Keratinocyte (primary cell): ENCODE data around the gene EEF2. TPM values are rescaled to one million over a fixed set of nuclear protein-coding genes. Genes with fewer than 3 reads are reported as not detected.

Source experiments
- DNase-seq: peaks from one replicate; pipeline ENCODE4 v3.0.0-alpha.2; 2011; ENCODE audit warnings: low read depth, missing footprints, low spot score
- FAIRE-seq: peaks from 2 replicates; lab custom pipeline; 2011; peaks lifted over from hg19 to GRCh38; lab: Jason Lieb, UNC
- H2AFZ ChIP-seq: 2 replicates; pipeline ENCODE4 v1.6.0; 2012; ENCODE audit warnings: low read length, control low read depth, inconsistent platforms; ENCODE audit not compliant: control insufficient read depth
- H3K27ac ChIP-seq: 2 replicates; pipeline ENCODE4 v1.5.1; 2011; ENCODE audit warnings: low read length; ENCODE audit not compliant: control insufficient read depth, insufficient read depth
- H3K27me3 ChIP-seq: 3 replicates; pipeline ENCODE4 v1.6.0; 2011; ENCODE audit warnings: low read length; ENCODE audit not compliant: control insufficient read depth, insufficient read depth; ENCODE audit errors: extremely low read depth
- H3K36me3 ChIP-seq, 2 experiments: 2 replicates in 1 of 2; 3 replicates in 1 of 2; pipeline ENCODE4 v1.5.1; 2011; ENCODE audit warnings: low read length in 2 of 2, mild to moderate bottlenecking in 1 of 2; ENCODE audit not compliant: control insufficient read depth in 2 of 2, insufficient read depth in 2 of 2; ENCODE audit errors: extremely low read depth in 1 of 2
- H3K4me1 ChIP-seq: 3 replicates; pipeline ENCODE4 v1.5.1; 2011; ENCODE audit warnings: low read length; ENCODE audit not compliant: control insufficient read depth, insufficient read depth; ENCODE audit errors: extremely low read depth
- H3K4me2 ChIP-seq: 3 replicates; pipeline ENCODE4 v1.6.0; 2011; ENCODE audit warnings: low read depth, low read length; ENCODE audit not compliant: control insufficient read depth, insufficient read depth; ENCODE audit errors: extremely low read depth
- H3K4me3 ChIP-seq, 3 experiments: fragments of 200-600 bp in 1 of 3; sonication (generic) in 1 of 3; 2 replicates in 2 of 3; 3 replicates in 1 of 3; pipeline ENCODE4 v1.5.1; 2011 to 2016; ENCODE audit warnings: low read length in 3 of 3, mild to moderate bottlenecking in 3 of 3, control low read depth in 2 of 3, inconsistent platforms in 1 of 3, low read depth in 1 of 3, mixed read lengths in 1 of 3, mixed run types in 1 of 3, moderate library complexity in 1 of 3; ENCODE audit not compliant: control insufficient read depth in 2 of 3, insufficient read depth in 2 of 3; ENCODE audit errors: extremely low read depth in 1 of 3
- H3K79me2 ChIP-seq: 2 replicates; pipeline ENCODE4 v1.6.0; 2012; ENCODE audit warnings: low read length; ENCODE audit not compliant: control insufficient read depth, insufficient read depth
- H3K9ac ChIP-seq: 3 replicates; pipeline ENCODE4 v1.6.0; 2011; ENCODE audit warnings: low read length; ENCODE audit not compliant: control insufficient read depth, insufficient read depth; ENCODE audit errors: extremely low read depth
- H3K9me1 ChIP-seq: 3 replicates; pipeline ENCODE4 v1.6.0; 2011; ENCODE audit warnings: low read length; ENCODE audit not compliant: control insufficient read depth, insufficient read depth; ENCODE audit errors: extremely low read depth
- H3K9me3 ChIP-seq: 2 replicates; pipeline ENCODE4 v1.5.1; 2012; ENCODE audit warnings: low read depth, low read length; ENCODE audit not compliant: control insufficient read depth
- H4K20me1 ChIP-seq: 3 replicates; pipeline ENCODE4 v1.6.0; 2011; ENCODE audit warnings: low read length; ENCODE audit not compliant: control insufficient read depth, insufficient read depth; ENCODE audit errors: extremely low read depth
- EZH2 ChIP-seq: IDR thresholded peaks from one replicate; pipeline ENCODE4 v1.6.1; 2012; ENCODE audit warnings: inconsistent platforms, mild to moderate bottlenecking, low read length, moderate library complexity
- dilution Hi-C: fragments of 300-500 bp; cut with MboI; formaldehyde crosslinking; loops from one replicate; pipeline ENCODE4 v1.7.0; 2020; ENCODE audit warnings: low sequenced_read_pairs; ENCODE audit not compliant: extremely low pct_ligation_motif_present
- polyA plus RNA-seq, 5 experiments: library from polyadenylated mRNA; depleted of rRNA in 3 of 5; stranded (reverse) in 3 of 5; stranded (forward) in 1 of 5; unstranded in 1 of 5; fragments of >200 nt; gene quantifications; 1 replicate in 1 of 5; 2 replicates in 3 of 5; 3 replicates in 1 of 5; pipeline versions ENCODE4 v1.2.1 to v1.2.3, GENCODE V29; 2011 to 2012; ENCODE audit warnings: missing spikeins in 2 of 5, low read depth in 1 of 5, low replicate concordance in 1 of 5
- TF ChIP-seq, protein P1 (sequence below), 3 experiments: IDR thresholded peaks in 1 of 3; conservative IDR thresholded peaks in 1 of 3; optimal IDR thresholded peaks in 1 of 3; 2 replicates in 2 of 3; 3 replicates in 1 of 3; pipeline versions ENCODE3 to v1.5.1; 2011; ENCODE audit warnings: low read length in 3 of 3, mild to moderate bottlenecking in 3 of 3, moderate library complexity in 2 of 3, control low read depth in 1 of 3, inconsistent platforms in 1 of 3; ENCODE audit not compliant: insufficient read depth in 2 of 3; ENCODE audit errors: extremely low read depth in 1 of 3

EEF2 gene
- polyA plus RNA-seq, 1 donor (not counting 4 experiments of a cell fraction or from before 2014, with no cell fraction given): 1,193 TPM

DNA sequence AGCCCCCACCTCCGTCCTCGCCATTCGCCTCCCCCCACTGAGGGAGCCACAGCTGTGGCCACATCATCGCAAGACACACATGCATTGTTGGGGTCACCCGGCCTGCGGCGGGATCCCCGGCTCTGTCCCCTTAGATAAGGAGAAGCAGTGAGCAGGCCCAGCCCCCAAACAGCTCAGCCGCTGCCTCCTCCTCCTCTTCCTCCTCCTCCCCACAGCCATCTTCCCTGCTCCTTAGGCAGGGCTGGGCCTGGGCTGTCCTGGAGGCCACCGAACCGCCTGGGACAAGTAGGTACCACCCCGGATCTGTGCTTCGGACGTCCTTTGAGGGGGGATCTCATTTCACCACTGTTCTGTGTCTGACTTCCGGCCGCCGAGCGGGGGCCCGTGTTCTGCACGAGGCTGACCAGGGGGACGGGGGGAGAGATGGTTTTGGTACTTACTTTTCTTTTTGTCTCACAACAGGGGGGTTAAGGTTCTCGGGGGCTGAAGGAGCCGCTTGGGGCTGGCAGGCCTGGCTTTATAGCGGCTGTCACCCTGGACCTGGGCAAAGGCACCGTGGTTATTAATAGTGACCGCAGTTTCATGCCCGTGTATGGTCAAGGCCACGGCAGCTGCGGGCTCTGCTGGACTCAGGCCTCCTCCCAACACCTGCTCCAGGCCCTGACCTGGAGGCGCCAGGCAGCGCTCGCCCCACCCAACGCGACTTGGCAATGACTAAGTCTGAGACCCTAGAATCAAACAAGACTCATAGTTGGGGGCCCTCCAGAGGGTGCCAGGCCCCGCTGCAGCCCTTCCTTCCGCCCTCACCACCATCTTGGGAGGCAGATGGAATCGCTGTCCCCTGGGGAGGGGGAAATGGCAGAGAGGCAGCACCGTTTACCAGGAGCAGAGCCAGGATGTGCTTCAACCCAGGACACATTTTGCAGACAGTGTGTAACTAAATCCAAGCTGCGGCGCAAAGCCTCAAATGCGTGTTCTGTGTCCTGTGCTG, 34.1 kb downstream of the EEF2 start:
- no peak overlapping the region for H3K4me2 ChIP-seq
- H2AFZ ChIP-seq: no peak overlapping the region
- no peak overlapping the region for H3K9ac ChIP-seq
- FAIRE-seq: no peak
- H3K27me3 ChIP-seq: no peaks in the 10 kb centered on the region
- H3K9me3 ChIP-seq: no peaks in the 10 kb centered on the region
- no peaks in the 10 kb centered on the region for H3K4me1 ChIP-seq
- H3K27ac ChIP-seq: no peak overlapping the region
- TF ChIP-seq, protein P1, sequence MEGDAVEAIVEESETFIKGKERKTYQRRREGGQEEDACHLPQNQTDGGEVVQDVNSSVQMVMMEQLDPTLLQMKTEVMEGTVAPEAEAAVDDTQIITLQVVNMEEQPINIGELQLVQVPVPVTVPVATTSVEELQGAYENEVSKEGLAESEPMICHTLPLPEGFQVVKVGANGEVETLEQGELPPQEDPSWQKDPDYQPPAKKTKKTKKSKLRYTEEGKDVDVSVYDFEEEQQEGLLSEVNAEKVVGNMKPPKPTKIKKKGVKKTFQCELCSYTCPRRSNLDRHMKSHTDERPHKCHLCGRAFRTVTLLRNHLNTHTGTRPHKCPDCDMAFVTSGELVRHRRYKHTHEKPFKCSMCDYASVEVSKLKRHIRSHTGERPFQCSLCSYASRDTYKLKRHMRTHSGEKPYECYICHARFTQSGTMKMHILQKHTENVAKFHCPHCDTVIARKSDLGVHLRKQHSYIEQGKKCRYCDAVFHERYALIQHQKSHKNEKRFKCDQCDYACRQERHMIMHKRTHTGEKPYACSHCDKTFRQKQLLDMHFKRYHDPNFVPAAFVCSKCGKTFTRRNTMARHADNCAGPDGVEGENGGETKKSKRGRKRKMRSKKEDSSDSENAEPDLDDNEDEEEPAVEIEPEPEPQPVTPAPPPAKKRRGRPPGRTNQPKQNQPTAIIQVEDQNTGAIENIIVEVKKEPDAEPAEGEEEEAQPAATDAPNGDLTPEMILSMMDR (optimal IDR thresholded peaks at IDR 0.05 in 1 of 3, IDR thresholded peaks at IDR 0.05 in 1 of 3, conservative IDR thresholded peaks at IDR 0.05 in 1 of 3; ENCODE audit: extremely low read depth in 1 of 3, insufficient read depth in 2 of 3, low read length in 3 of 3): no peak
- TF ChIP-seq EZH2: no peak
- no peaks in the 10 kb centered on the region for H3K9me1 ChIP-seq
- no peak overlapping the region for H3K4me3 ChIP-seq
- dilution Hi-C loops: no loop called here
- H4K20me1 ChIP-seq: peaks cover 3% of the 10 kb centered on the region
- no peaks in the 10 kb centered on the region for H3K79me2 ChIP-seq
- no peaks in the 10 kb centered on the region for H3K36me3 ChIP-seq
- no peak for DNase-seq

DNA sequence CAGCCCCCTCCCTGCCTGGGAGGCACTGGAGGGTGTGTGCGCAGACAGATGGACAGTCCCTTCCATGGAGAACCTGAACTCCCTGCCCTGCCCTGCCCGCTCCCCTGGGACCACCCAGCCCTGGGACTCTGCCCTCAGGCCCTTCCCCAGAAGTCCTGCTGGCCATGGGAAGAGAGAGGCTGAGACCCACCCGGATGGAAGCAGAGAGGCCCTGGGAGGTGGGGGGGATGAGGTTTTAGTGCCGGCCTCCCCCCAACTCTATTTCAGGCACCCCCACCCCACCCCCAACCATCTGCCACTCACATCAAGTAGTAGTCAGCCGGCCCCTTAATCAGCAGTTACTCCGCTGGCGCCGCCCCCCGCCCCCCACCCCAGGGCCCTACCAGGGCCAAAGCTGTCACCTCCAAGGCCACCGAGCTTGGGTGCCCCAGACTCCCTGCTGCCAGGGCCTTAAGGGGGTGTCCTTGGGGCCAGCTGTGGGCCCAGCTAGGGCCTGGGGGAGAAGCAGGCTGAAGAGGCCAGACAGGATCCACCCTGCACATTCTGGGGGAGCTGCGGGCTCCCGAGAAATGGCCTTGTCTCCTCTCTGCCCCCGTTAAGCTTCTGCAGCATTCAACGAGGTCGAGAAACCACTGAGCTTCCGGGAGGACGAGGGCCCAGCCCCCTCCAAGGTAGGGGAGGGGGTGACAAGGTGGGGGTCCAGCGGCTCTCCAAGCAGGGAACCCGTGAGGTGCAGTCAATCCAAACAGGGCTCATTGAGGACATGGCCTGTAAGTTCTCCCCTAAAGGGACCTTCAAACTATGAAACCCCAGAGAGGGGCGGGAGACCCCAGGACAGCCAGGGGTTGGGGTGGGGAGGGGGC, 35.0 kb downstream of the EEF2 start:
- no peaks in the 10 kb centered on the region for H3K4me1 ChIP-seq
- H4K20me1 ChIP-seq: no peaks in the 10 kb centered on the region
- H3K79me2 ChIP-seq: no peaks in the 10 kb centered on the region
- no peak for DNase-seq
- H3K9me1 ChIP-seq: no peaks in the 10 kb centered on the region
- FAIRE-seq: no peak
- H3K27me3 ChIP-seq: no peaks in the 10 kb centered on the region
- H3K4me3 ChIP-seq: no peak overlapping the region
- no peaks in the 10 kb centered on the region for H3K9me3 ChIP-seq
- no peak overlapping the region for H3K9ac ChIP-seq
- no peak for TF ChIP-seq EZH2
- TF ChIP-seq, protein P1 (optimal IDR thresholded peaks at IDR 0.05 in 1 of 3, IDR thresholded peaks at IDR 0.05 in 1 of 3, conservative IDR thresholded peaks at IDR 0.05 in 1 of 3; ENCODE audit: extremely low read depth in 1 of 3, insufficient read depth in 2 of 3, low read length in 3 of 3): no peak
- no peak overlapping the region for H3K4me2 ChIP-seq
- H2AFZ ChIP-seq: no peak overlapping the region
- no peak overlapping the region for H3K27ac ChIP-seq
- dilution Hi-C loops: no loop called here
- H3K36me3 ChIP-seq: no peaks in the 10 kb centered on the region
